ENCODE data around the gene RNF5. TPM values are rescaled to one million over a fixed set of nuclear protein-coding genes. Genes with fewer than 3 reads are reported as not detected.

RNF5 gene
- total and polyA plus RNA-seq, 9 of the 15 experiments (the other 6 are each of a cell fraction or from before 2014, with no cell fraction given), result 62.2 to 245 (median 129) TPM

DNA sequence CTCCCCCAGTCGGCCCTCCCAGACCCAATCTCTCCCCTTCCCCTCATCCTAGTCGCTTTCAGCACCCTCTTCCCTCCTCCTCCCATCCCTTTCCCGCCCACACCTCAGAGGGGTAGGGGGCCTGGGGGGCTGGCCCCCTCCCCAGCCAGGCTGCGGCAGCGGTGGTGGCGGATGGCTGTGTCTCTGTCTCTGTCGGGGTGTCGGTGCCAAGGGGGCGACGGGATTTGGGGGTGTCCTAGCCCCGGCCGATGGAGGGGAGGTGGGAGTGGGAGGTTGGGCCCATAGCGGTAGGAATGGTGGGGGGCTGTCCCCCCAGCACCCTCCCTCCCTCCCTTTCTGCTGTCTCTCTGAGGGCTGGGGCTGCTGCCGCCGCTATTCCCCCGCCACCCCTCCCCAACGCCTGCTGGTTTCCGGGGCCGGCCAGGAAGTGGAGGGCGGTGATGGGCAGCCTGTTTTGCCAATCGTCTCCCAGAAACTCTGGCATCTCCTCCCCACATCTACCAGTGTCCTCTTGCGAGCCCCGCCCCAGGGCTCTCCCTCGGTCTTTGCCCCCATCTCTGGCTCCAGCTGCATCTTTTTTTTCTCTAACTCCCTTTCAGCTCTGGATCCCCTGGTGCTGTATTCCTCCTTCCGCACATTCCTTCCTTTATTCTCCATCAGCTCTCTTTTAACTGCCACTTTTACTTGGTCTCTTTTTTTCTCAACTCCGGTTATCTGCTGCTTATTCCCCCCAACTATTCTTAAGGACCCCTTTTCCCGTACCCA lies 2.3 kb upstream of the RNF5 start, which contains the start of gene AGPAT1 (continued):
- TF ChIP-seq POLR2B (IDR thresholded peaks at IDR 0.05; ENCODE audit: low read depth, partially characterized antibody) (peak; percentile 44), CTCF (IDR thresholded peaks at IDR 0.05 in 2 of 3, conservative IDR thresholded peaks at IDR 0.05 in 1 of 3; ENCODE audit: insufficient read depth in 2 of 3, low read depth in 1 of 3, low read length in 3 of 3) (no peak), ZEB2 (IDR thresholded peaks at IDR 0.05) (0 out of 2 replicates have a peak, but pooled peaks have one; percentile 47), SRSF3 (IDR thresholded peaks at IDR 0.05; ENCODE audit: insufficient read depth, low read length) (no peak)

DNA sequence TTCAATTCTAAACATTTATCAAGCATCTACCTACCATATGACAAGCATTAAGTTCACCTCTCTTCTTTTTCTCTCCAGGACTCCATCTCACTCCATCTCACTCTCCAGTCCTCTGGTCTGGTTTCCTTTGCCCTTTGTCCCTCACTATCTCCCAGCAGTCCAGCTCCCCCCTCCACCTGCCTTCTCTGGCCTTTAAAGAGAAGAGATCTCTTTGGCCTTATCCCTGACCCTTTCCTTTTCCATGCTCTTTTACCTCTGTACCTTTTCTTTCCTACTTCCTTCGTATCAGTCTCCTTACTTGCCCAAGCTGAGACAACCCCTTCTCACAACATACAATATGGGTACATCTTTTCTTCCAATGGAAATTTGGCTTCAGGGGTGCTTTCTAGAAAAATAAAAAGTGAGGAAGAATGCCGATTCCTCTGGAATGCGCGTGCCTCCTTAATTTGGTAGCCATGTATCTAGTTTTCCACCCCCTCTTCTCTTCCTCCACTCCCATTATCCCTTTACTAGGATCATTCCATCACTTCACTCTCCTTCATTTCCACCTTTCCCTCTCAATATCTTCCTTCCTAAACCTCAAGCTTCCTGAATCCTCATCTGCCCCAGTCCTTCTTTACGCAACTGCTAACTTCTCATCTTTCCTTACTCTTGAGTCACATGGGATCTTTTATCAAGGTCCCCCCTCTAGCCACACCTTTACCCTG lies 1.6 kb upstream of the RNF5 start:
- ChIA-PET POLR2A (interaction anchor here (0.7 to 4.5 kb wide), 14 partner anchors 8 to 336 kb away, joined by 3 to 30 read pairs (median 4); partner anchors contain the start of genes ATF6B, EGFL8, FKBPL and PBX2), CTCF (ENCODE audit: low intra/inter-chr PET ratio) (no interaction called here)
- Histone ChIP-seq H3K9ac (ENCODE audit: insufficient read depth in 1 of 2, low read depth in 2 of 2, low read length in 2 of 2) (peak overlapping the region; percentile 83 to 86; a peak in 3 of 4 replicates), H3K27me3 (ENCODE audit: control insufficient read depth in 2 of 2, insufficient read depth in 2 of 2, low read length in 2 of 2) (no peaks in the 10 kb centered on the region), H3K9me1 (ENCODE audit: control insufficient read depth, insufficient read depth, low read length) (peaks cover 7% of the 10 kb centered on the region), H3K4me3 (peak overlapping the region; percentile 88), H3K79me2 (ENCODE audit: control insufficient read depth, insufficient read depth, low read length) (peaks cover 74% of the 10 kb centered on the region), H3K27ac (ENCODE audit: extremely low read depth, low read depth, low read length) (peak overlapping the region; percentile 94), H3K4me1 (replicated peaks in 1 of 2; ENCODE audit: control insufficient read depth in 2 of 2, insufficient read depth in 2 of 2, low read length in 2 of 2) (peaks cover 27 to 56% of the 10 kb centered on the region in 2 experiments), H4K20me1 (replicated peaks; ENCODE audit: control insufficient read depth, insufficient read depth, low read length) (no peaks in the 10 kb centered on the region), H2AFZ (ENCODE audit: low read depth, low read length) (peak overlapping the region; percentile 92), H3K9me3 (replicated peaks; ENCODE audit: control insufficient read depth, insufficient read depth, low read depth, low read length) (no peaks in the 10 kb centered on the region), H3K36me3 (ENCODE audit: control insufficient read depth, insufficient read depth, low read length) (peaks cover 37% of the 10 kb centered on the region; the same call in 2 of the 3 replicates), H3K4me2 (ENCODE audit: insufficient read depth, low read length) (peak overlapping the region; percentile 100)
- DNase-seq (ENCODE audit: extremely low read depth in 1 of 4, low spot score in 3 of 4) (peak in 3 of 4 experiments; percentile 33 to 58 (median 50)), ATAC-seq (no peak), FAIRE-seq (peak; percentile 6)
- intact Hi-C loops (cut with micrococcal nuclease), result loop anchor here (1.0 to 10.0 kb wide), 4 partner anchors 19 to 512 kb away; partner anchors contain the start of genes C6orf47, CSNK2B, FKBPL and GPANK1
- WGBS (ENCODE audit: insufficient coverage, low coverage, missing lambda C conversion rate), result 21% methylated on average over 5 of the region's 5 CpGs
- no TSS peak for BruUV-seq (replicated peaks)
- in situ Hi-C loops (cut with MboI), result no loop called here
- TF ChIP-seq NR2C1 (IDR thresholded peaks at IDR 0.05) (0 out of 2 replicates have a peak, but pooled peaks have one; percentile 31), NR2C1 (tag; IDR thresholded peaks at IDR 0.05) (no peak), ASH1L (IDR thresholded peaks at IDR 0.05; ENCODE audit: borderline replicate concordance, low read depth, partially characterized antibody) (peak; percentile 34), TRIM28 (IDR thresholded peaks at IDR 0.05) (peak; percentile 18; the same call in 1 of the 2 replicates), POLR2AphosphoS2 (IDR thresholded peaks at IDR 0.05; ENCODE audit: low read length) (no peak), FOXK2 (conservative IDR thresholded peaks at IDR 0.05 in 1 of 2, IDR thresholded peaks at IDR 0.05 in 1 of 2; ENCODE audit: low read depth in 2 of 2) (peak in 1 of 2 experiments; percentile 46; a peak in 3 of 4 replicates)
- TF ChIP-seq, protein P1, sequence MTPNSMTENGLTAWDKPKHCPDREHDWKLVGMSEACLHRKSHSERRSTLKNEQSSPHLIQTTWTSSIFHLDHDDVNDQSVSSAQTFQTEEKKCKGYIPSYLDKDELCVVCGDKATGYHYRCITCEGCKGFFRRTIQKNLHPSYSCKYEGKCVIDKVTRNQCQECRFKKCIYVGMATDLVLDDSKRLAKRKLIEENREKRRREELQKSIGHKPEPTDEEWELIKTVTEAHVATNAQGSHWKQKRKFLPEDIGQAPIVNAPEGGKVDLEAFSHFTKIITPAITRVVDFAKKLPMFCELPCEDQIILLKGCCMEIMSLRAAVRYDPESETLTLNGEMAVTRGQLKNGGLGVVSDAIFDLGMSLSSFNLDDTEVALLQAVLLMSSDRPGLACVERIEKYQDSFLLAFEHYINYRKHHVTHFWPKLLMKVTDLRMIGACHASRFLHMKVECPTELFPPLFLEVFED (CRISPR knock-in tag; conservative IDR thresholded peaks at IDR 0.05), result peak; percentile 93
- TF ChIP-seq, protein P2, sequence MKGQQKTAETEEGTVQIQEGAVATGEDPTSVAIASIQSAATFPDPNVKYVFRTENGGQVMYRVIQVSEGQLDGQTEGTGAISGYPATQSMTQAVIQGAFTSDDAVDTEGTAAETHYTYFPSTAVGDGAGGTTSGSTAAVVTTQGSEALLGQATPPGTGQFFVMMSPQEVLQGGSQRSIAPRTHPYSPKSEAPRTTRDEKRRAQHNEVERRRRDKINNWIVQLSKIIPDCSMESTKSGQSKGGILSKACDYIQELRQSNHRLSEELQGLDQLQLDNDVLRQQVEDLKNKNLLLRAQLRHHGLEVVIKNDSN (CRISPR knock-in tag; IDR thresholded peaks at IDR 0.05), result 0 out of 2 replicates have a peak, but pooled peaks have one; percentile 52

All from K562 (cell line).